WI38 (cell line): Measurements from ENCODE around the gene CAMK2D.

Experiments
- H3K4me3 ChIP-seq: 2 replicates; pipeline ENCODE4 v1.5.1; 2011; ENCODE audit warnings: low read depth, mild to moderate bottlenecking, control low read depth, low read length
- TF ChIP-seq, protein P1 (sequence below): IDR thresholded peaks from 2 replicates; pipeline ENCODE4 v1.5.1; 2012; ENCODE audit warnings: low read depth, mild to moderate bottlenecking, control low read depth, low read length

CAMK2D gene

GRCh38 chr4:113474017-113474416, 287.5 kb downstream of the CAMK2D start:
- TF ChIP-seq, protein P1, sequence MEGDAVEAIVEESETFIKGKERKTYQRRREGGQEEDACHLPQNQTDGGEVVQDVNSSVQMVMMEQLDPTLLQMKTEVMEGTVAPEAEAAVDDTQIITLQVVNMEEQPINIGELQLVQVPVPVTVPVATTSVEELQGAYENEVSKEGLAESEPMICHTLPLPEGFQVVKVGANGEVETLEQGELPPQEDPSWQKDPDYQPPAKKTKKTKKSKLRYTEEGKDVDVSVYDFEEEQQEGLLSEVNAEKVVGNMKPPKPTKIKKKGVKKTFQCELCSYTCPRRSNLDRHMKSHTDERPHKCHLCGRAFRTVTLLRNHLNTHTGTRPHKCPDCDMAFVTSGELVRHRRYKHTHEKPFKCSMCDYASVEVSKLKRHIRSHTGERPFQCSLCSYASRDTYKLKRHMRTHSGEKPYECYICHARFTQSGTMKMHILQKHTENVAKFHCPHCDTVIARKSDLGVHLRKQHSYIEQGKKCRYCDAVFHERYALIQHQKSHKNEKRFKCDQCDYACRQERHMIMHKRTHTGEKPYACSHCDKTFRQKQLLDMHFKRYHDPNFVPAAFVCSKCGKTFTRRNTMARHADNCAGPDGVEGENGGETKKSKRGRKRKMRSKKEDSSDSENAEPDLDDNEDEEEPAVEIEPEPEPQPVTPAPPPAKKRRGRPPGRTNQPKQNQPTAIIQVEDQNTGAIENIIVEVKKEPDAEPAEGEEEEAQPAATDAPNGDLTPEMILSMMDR: no peak

DNA sequence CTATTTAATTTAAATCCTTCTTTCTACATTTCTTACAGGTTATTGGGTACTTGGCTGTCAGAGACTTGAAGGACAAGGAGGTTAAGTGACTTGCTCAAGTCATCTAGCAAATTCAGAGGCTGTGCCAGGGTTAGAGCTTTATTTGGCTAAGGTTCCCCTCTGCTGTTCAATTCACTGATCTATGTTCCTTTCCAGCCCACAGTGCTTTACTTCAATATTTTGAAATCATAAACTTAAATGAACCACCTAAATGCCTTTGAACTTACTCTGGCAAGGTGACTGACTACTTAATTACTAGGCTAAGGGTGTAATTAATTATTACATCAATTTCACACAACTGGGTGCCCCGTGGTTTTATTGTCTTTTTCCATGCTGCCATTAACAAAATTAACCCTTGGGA, 288.7 kb downstream of the CAMK2D start:
- TF ChIP-seq, protein P1: no peak
- no peak overlapping the region for H3K4me3 ChIP-seq

More at GRCh38 chr4:113474017-113474416, 287.5 kb downstream of the CAMK2D start:
- no peak overlapping the region for H3K4me3 ChIP-seq

- H3K4me3 ChIP-seq: no peak overlapping the region
- TF ChIP-seq, protein P1: no peak
Observed at GRCh38 chr4:113471146-113471860, 290.2 kb downstream of the CAMK2D start.

DNA sequence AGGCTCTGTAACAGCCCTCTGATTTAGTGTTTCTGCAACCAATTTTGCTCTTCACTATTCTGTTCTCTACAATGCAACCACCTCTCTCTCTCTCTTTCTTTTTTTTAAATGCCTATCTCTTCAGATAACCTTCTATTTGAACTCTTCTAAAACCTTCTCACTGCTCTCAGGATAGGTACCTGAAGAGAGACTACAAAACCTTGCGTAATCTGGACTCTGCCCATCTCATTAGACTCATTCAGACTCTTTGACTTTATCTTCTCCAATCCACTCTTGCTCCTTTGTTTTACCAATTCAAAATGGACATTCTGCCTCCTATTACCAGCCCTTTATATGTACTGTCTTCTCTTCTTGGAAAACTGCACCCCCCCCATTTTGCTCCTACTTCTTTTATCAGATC, 291.6 kb downstream of the CAMK2D start:
- TF ChIP-seq, protein P1: no peak
- no peak overlapping the region for H3K4me3 ChIP-seq

- H3K4me3 ChIP-seq: no peak overlapping the region
- TF ChIP-seq, protein P1: no peak
Observed at GRCh38 chr4:113469023-113469390, 292.5 kb downstream of the CAMK2D start.

DNA sequence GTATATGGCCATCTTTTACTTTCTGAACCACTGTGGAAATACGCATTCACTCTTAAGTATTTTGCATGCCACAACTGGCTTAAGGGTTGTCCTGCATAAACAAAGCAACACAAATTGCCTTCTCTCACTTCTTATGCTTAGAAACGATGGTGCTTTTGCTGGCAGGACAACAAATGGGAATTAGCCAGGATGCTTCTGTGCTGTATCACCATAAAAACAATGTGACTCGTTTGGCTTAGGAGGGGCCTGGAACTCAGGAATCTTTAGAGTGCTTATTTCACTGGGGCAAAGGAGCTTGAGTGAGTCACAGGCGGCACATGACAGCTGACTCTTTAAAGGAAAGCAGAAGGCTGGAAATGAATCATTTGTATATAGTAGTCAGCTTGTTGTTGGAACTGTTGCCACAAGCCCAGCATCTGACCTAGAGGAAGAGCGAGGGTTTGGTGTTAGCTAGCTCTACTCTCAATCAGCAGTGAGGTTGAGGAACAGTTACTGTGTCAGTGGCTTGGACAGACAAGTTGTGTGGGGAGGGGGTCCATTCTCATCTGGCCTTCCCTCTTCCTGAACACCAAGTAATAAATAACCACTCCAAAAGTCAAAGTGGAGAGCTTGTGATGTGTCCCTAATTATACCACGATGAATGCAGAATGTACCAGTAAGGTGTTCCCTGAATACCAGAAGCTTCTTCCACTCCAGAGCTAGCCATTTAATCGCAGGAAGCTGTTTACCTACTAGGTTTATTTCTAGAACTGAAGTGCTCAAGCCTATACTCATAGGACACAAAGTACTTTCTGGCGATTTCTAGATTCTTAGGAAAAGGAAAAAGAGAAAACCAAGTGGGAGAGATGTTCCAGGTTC, 293.1 kb downstream of the CAMK2D start:
- TF ChIP-seq, protein P1: no peak
- peak overlapping the region; percentile 29 for H3K4me3 ChIP-seq

DNA sequence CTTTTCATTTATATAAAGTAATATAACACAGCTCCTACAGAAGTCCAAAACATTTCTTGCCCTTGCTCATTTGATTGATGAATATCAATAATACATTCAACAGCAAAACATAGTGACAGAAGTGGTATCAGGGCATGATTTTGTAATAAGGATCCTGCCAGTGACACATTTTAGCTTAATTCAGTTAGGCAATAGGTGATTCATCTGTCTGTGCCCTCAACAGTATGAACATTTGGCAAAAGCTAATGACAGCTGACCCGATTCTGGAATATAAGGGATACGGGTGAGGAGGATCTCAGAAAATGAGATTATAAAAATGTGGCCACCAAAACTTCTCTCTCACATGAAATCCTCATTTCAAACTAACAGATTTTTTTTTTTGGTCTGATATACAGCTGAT, 294.0 kb downstream of the CAMK2D start:
- peak overlapping the region; percentile 29 for H3K4me3 ChIP-seq
- TF ChIP-seq, protein P1: no peak
